Measurements from ENCODE around the gene NFKB2.

NFKB2 gene

GRCh38 chr10:102394801-102395399 is 605 bp upstream of the NFKB2 start:
- peak; percentile 46 to 52 for DNase-seq (ENCODE audit: low read depth in 2 of 2)

- no peak for DNase-seq (ENCODE audit: low read depth in 2 of 2)
Measured at GRCh38 chr10:102396317-102396650, 779 bp downstream of the NFKB2 start.

GRCh38 chr10:102396730-102397151 is 1.2 kb downstream of the NFKB2 start:
- DNase-seq (ENCODE audit: low read depth in 2 of 2): no peak

DNA sequence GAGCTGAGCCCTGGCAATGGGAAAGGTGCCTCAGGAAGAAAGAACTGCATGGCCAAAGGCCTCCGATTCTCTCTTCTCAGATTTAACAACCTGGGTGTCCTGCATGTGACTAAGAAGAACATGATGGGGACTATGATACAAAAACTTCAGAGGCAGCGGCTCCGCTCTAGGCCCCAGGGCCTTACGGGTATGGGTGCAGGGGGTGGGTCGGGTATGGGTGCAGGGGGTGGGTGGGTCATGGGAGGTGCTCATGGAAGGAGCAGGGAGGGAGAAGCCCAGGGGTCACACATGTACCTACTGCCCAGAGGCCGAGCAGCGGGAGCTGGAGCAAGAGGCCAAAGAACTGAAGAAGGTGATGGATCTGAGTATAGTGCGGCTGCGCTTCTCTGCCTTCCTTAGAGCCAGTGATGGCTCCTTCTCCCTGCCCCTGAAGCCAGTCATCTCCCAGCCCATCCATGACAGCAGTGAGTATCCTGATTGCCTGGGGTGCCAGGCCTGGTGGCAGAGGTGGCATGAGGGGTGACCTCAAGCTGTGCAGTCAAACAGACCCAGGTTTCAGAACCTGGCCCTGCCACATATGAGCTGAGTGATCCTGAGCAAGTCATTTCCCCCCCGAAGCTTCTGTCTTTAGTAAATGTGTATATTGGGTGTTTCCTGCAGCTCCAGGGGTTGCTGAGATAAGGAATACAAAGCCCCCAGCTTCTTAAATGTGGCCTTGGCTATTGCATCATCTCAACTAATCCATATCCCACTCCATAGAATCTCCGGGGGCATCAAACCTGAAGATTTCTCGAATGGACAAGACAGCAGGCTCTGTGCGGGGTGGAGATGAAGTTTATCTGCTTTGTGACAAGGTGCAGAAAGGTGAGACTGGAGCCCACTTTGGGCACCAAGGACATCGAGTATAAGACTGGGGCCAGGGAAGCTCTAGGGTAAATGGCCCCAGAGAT is 2.0 kb downstream of the NFKB2 start:
- no peak for DNase-seq (ENCODE audit: low read depth in 2 of 2)

DNA sequence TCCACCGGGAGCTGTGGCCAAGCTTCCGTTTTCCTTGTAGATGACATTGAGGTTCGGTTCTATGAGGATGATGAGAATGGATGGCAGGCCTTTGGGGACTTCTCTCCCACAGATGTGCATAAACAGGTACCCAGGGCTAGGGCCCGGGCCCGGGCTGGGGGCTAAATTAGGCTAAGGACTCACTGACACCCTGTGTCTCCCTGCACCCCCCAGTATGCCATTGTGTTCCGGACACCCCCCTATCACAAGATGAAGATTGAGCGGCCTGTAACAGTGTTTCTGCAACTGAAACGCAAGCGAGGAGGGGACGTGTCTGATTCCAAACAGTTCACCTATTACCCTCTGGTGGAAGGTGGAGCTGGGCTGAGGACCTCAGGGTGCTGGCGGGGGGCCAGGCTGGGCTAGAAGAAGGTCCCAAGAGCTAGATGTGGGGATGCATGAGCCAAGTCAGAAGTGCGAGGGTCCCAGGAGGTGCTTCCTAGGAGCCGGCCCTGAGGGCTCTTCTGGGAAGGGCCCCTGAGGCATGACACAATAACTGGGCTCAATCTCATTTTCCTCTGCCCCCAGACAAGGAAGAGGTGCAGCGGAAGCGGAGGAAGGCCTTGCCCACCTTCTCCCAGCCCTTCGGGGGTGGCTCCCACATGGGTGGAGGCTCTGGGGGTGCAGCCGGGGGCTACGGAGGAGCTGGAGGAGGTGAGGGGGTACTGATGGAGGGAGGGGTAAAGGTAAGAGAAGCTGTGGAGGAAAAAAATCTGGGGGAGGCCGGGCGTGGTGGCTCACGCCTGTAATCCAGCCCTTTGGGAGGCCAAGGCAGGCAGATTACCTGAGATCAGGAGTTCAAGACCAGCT is 2.9 kb downstream of the NFKB2 start:
- DNase-seq (ENCODE audit: low read depth in 2 of 2): no peak

GRCh38 chr10:102399217-102400021 is 3.9 kb downstream of the NFKB2 start:
- peak; percentile 71 to 82 for DNase-seq (ENCODE audit: low read depth in 2 of 2)

- DNase-seq (ENCODE audit: low read depth in 2 of 2): no peak
Measured at GRCh38 chr10:102400076-102400475, 4.6 kb downstream of the NFKB2 start.

DNA sequence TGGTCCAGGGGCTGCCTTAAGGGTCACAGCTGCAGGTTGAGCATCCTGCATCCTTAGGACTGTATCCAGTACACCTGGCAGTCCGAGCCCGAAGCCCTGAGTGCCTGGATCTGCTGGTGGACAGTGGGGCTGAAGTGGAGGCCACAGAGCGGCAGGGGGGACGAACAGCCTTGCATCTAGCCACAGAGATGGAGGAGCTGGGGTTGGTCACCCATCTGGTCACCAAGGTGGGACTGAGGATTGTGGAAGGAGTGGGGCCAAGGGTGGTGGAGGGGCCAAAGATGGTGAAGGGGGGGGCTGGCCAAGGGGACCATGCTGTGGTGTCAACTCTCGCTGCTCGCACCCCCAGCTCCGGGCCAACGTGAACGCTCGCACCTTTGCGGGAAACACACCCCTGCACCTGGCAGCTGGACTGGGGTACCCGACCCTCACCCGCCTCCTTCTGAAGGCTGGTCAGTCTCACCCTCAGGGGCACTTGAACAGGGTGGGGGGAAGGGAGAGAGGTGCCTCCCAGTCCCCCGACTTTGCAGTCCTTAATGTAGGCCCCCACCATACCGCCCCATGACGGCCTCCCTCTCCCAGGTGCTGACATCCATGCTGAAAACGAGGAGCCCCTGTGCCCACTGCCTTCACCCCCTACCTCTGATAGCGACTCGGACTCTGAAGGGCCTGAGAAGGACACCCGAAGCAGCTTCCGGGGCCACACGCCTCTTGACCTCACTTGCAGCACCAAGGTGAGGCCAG is 5.3 kb downstream of the NFKB2 start:
- no peak for DNase-seq (ENCODE audit: low read depth in 2 of 2)

DNA sequence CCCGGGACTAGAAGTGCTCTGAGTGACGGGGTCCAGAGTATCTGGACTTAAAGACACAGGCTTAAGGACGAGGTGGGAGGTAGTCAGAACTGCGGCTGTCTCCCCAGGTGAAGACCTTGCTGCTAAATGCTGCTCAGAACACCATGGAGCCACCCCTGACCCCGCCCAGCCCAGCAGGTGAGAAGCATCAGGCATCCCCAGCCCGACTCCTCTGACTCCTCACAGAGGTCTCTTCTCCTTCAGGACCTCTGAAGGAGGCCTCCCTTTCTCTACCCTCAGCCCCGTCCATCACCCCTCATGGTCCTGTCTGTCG is 5.8 kb downstream of the NFKB2 start:
- DNase-seq (ENCODE audit: low read depth in 2 of 2): no peak

DNA sequence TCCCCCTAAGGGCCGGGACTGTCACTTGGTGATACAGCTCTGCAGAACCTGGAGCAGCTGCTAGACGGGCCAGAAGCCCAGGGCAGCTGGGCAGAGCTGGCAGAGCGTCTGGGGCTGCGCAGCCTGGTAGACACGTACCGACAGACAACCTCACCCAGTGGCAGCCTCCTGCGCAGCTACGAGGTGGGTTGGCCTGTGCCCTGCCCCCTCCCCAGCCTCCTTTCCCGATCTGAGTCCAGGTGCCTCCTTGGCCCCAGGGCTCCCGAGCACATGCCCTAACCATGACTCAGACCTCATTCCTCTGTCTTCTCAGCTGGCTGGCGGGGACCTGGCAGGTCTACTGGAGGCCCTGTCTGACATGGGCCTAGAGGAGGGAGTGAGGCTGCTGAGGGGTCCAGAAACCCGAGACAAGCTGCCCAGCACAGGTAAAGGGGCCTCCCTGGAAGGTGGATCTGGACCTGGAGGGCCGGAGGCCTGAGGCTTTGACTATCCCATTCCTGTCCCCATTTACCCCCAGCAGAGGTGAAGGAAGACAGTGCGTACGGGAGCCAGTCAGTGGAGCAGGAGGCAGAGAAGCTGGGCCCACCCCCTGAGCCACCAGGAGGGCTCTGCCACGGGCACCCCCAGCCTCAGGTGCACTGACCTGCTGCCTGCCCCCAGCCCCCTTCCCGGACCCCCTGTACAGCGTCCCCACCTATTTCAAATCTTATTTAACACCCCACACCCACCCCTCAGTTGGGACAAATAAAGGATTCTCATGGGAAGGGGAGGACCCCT is 6.4 kb downstream of the NFKB2 start:
- no peak for DNase-seq (ENCODE audit: low read depth in 2 of 2)

DNA sequence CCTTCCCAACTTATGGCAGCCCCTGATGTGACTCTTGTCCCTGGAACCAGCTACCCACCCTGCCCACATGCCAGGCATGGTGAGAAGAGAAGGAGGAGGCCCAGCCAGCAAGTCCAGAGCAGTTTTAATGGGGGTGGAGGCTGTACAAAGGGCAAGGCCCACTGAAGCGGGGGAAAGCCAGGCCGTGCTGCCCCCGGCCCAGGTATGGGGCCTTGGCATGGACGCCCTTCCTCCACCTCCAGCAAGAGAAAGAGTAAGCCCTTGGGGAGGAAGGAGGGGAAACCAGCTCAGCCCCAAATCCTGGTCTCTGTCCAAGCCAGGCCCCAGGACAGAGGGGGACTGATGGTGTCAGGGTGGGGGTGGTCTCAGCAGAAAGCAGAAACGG is 7.0 kb downstream of the NFKB2 start:
- no peak for DNase-seq (ENCODE audit: low read depth in 2 of 2)

- DNase-seq (ENCODE audit: low read depth in 2 of 2): no peak
Measured at GRCh38 chr10:102403115-102403514, 7.6 kb downstream of the NFKB2 start.

DNA sequence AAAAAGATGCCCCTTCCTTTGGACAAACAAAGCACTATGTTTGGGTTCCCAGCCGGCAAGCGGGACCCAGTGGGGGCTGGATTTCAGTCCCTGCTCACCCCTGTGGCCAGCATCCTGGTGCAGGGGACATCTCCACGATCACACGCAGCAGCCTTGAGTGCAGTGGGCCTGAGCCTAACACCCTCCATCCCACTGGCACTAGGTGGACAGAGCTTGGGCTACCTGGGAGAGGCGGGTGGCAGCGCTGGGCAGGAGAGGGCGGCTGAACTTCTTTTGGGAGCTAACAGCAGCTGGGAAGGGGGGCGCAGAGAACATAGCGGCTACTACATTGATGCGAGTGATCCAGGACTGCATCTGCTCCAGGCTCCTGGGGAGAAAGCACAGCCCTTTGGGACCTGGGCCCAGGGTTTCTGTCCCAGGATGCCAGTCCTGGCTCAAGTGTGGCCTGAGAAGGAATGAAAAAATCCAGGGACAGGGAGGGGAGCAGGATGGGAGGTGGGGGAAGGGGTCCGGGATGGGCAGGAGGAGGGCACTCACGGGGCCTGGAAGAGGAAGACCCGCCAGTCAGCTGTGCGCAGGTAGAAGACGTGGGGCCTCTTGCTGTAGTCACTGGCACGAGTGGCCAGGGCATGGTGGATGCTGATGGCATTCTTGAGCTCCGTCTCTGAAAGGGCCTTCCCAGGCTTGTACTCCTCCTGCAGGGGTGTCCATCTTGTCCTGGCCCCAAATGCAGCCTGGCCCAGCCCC is 9.0 kb downstream of the NFKB2 start:
- no peak for DNase-seq (ENCODE audit: low read depth in 2 of 2)

DNA sequence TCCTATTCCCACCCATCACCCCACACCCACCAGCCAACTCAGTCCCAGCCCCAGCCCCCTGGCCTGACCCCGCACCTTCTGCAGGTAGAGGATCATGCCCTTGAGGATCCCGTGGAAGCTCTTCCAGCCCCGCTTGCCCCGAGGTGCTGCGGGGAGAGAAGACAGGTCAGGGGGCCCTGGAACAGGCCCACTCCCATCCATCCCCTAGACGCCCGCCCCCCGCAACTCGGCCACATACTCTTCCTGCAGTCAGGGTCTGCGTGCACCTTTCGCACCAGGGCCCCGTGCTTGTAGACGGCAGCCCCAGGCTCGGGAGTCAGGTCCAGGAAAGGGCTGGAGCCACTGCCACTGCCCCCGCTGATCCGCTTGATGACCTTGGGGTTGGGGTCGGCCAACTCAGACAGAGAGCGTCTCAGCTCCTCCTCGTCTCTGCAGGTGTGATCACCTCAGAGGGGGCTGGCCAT is 9.6 kb downstream of the NFKB2 start:
- no peak for DNase-seq (ENCODE audit: low read depth in 2 of 2)

GRCh38 chr10:102405632-102406031 is 10.1 kb downstream of the NFKB2 start:
- DNase-seq (ENCODE audit: low read depth in 2 of 2): no peak

GRCh38 chr10:102406815-102407214 is 11.3 kb downstream of the NFKB2 start:
- no peak for DNase-seq (ENCODE audit: low read depth in 2 of 2)

- DNase-seq (ENCODE audit: low read depth in 2 of 2): no peak
Measured at GRCh38 chr10:102407425-102408130, 12.1 kb downstream of the NFKB2 start.

- DNase-seq (ENCODE audit: low read depth in 2 of 2): no peak
Measured at GRCh38 chr10:102408131-102408727, 12.7 kb downstream of the NFKB2 start.

All from stimulated activated CD4-positive, alpha-beta T cell treated with anti-CD3 and anti-CD28 coated beads, Interleukin-15, amount 100 ng/mL, for 48 hours (primary cell).